K562 (cell line): Measurements from ENCODE around the gene KCNAB1. TPM values are rescaled to one million over a fixed set of nuclear protein-coding genes. Genes with fewer than 3 reads are reported as not detected.

Source experiments
- ATAC-seq: fragments of 200-7000 bp; cut with Tn5 transposase; 3 replicates; pipeline ENCODE4 v1.9.1; 2020; ENCODE audit warnings: moderate library complexity
- BruUV-seq: library from RNA; stranded (reverse); fragments of 400-500 nt; replicated peaks from 2 replicates; lab custom pipeline; 2021; lab: Mats Ljungman, UMichigan
- CTCF ChIA-PET: fragments of 300-600 bp; formaldehyde crosslinking; extraction: SDS; loops from one replicate; lab custom pipeline; 2021; ENCODE audit warnings: low intra/inter-chr PET ratio; lab: Yijun Ruan, JAX
- POLR2A ChIA-PET: fragments of 300-600, 350-650 bp; sonication (Branson Sonifier 250); formaldehyde crosslinking; extraction: SDS; loops from one replicate; lab custom pipeline; 2021; ENCODE audit warnings: antibody characterized with exemption, inconsistent platforms; lab: Yijun Ruan, JAX
- DNase-seq, 4 experiments: peaks; one replicate each; pipeline versions ENCODE4 v3.0.0 to v3.0.0-alpha.2; 2011 to 2018; ENCODE audit warnings: low spot score in 3 of 4, mixed read lengths in 3 of 4; ENCODE audit errors: extremely low read depth in 1 of 4
- FAIRE-seq: peaks from 2 replicates; lab custom pipeline; 2011; peaks lifted over from hg19 to GRCh38; lab: Jason Lieb, UNC
- H2AFZ ChIP-seq: 2 replicates; pipeline ENCODE4 v1.6.0; 2011; ENCODE audit warnings: low read depth, low read length, control low read depth, inconsistent platforms
- H3K27ac ChIP-seq: fragments of 200-600 bp; 3 replicates; pipeline ENCODE4 v1.8.0; 2011; ENCODE audit warnings: low read depth, mild to moderate bottlenecking, control low read depth, inconsistent platforms, low read length, moderate library complexity, mixed read lengths; ENCODE audit errors: extremely low read depth
- H3K27me3 ChIP-seq, 2 experiments: fragments of 300-600 bp in 1 of 2; 2 replicates in 1 of 2; 3 replicates in 1 of 2; pipeline versions ENCODE4 v1.6.0 to v1.8.0; 2011; ENCODE audit warnings: inconsistent platforms in 2 of 2, low read length in 2 of 2, mild to moderate bottlenecking in 1 of 2, mixed read lengths in 1 of 2, moderate library complexity in 1 of 2; ENCODE audit not compliant: control insufficient read depth in 2 of 2, insufficient read depth in 2 of 2
- H3K36me3 ChIP-seq: fragments of 300-600 bp; 3 replicates; pipeline ENCODE4 v1.8.0; 2011; ENCODE audit warnings: mild to moderate bottlenecking, low read length, inconsistent platforms; ENCODE audit not compliant: control insufficient read depth, insufficient read depth
- H3K4me1 ChIP-seq, 2 experiments: fragments of 200-600 bp in 1 of 2; replicated peaks in 1 of 2; 2 replicates in 1 of 2; 3 replicates in 1 of 2; pipeline versions ENCODE4 v1.5.1 to v1.8.0; 2011; ENCODE audit warnings: inconsistent platforms in 2 of 2, low read length in 2 of 2, mild to moderate bottlenecking in 1 of 2, mixed read lengths in 1 of 2, moderate library complexity in 1 of 2; ENCODE audit not compliant: control insufficient read depth in 2 of 2, insufficient read depth in 2 of 2
- H3K4me2 ChIP-seq: 2 replicates; pipeline ENCODE4 v1.6.1; 2011; ENCODE audit warnings: low read length, control low read depth, inconsistent platforms, mixed read lengths; ENCODE audit not compliant: insufficient read depth
- H3K4me3 ChIP-seq: fragments of 200-600 bp; sonication (generic), shearing (Covaris generic); 2 replicates; pipeline ENCODE4 v1.5.1; 2016; ENCODE audit warnings: control low read depth, inconsistent platforms
- H3K79me2 ChIP-seq: fragments of 200-600 bp; 3 replicates; pipeline ENCODE4 v1.8.0; 2011; ENCODE audit warnings: low read length, inconsistent platforms; ENCODE audit not compliant: control insufficient read depth, insufficient read depth
- H3K9ac ChIP-seq, 2 experiments: 2 replicates each; pipeline versions ENCODE4 v1.6.0 to v1.6.1; 2011; ENCODE audit warnings: low read depth in 2 of 2, low read length in 2 of 2, control low read depth in 1 of 2, inconsistent platforms in 1 of 2, mild to moderate bottlenecking in 1 of 2, mixed read lengths in 1 of 2; ENCODE audit not compliant: insufficient read depth in 1 of 2
- H3K9me1 ChIP-seq: one replicate; pipeline ENCODE4 v1.6.0; 2011; ENCODE audit warnings: inconsistent platforms, mild to moderate bottlenecking, low read length, moderate library complexity; ENCODE audit not compliant: control insufficient read depth, insufficient read depth
- H3K9me3 ChIP-seq: replicated peaks from 2 replicates; pipeline ENCODE4 v1.5.1; 2011; ENCODE audit warnings: low read depth, low read length, inconsistent platforms; ENCODE audit not compliant: control insufficient read depth, insufficient read depth
- H4K20me1 ChIP-seq: replicated peaks from 2 replicates; pipeline ENCODE4 v1.6.1; 2011; ENCODE audit warnings: low read length, inconsistent platforms, mixed read lengths; ENCODE audit not compliant: control insufficient read depth, insufficient read depth
- ARHGAP35 ChIP-seq: fragments of 450-650 bp; IDR thresholded peaks from 2 replicates; pipeline ENCODE4 v1.6.1; 2018; ENCODE audit not compliant: partially characterized antibody
- ATF1 ChIP-seq, 2 experiments: fragments of 450-650 bp in 1 of 2; IDR thresholded peaks; 2 replicates each; pipeline ENCODE4 v1.6.1; 2016; ENCODE audit warnings: missing compliant biosample characterization in 1 of 2, missing genetic modification characterization in 1 of 2
- CAMTA2 ChIP-seq: fragments of 250-450 bp; sonication (Bioruptor Pico); conservative IDR thresholded peaks from 2 replicates; pipeline ENCODE4 v1.5.1; 2022
- DMBX1 ChIP-seq: fragments of 250-450 bp; sonication (Bioruptor Pico); IDR thresholded peaks from 2 replicates; pipeline ENCODE4 v1.8.0; 2022; ENCODE audit warnings: inconsistent platforms, mild to moderate bottlenecking, moderate library complexity, borderline replicate concordance
- NCOA4 ChIP-seq: fragments of 450-650 bp; IDR thresholded peaks from 2 replicates; pipeline ENCODE4 v1.6.1; 2018; ENCODE audit warnings: mild to moderate bottlenecking; ENCODE audit not compliant: partially characterized antibody
- SETDB1 ChIP-seq: IDR thresholded peaks from one replicate; pipeline ENCODE4 v1.6.1; 2012; ENCODE audit warnings: low read length, control low read depth, inconsistent platforms
- SREBF1 ChIP-seq: fragments of 150-350 bp; IDR thresholded peaks from 2 replicates; pipeline ENCODE4 v1.6.1; 2014; ENCODE audit warnings: antibody characterized with exemption, low read depth, low read length, borderline replicate concordance
- TOE1 ChIP-seq, 2 experiments: fragments of 450-650 bp in 1 of 2; sonication (generic) in 1 of 2; formaldehyde crosslinking in 1 of 2; IDR thresholded peaks; 2 replicates each; pipeline versions ENCODE4 v1.7.1 to v1.8.0; 2016 to 2022; ENCODE audit warnings: borderline replicate concordance in 2 of 2, mild to moderate bottlenecking in 2 of 2, antibody characterized with exemption in 1 of 2, inconsistent platforms in 1 of 2, low read depth in 1 of 2, missing genetic modification reagents in 1 of 2, moderate library complexity in 1 of 2
- ZC3H11A ChIP-seq: IDR thresholded peaks from 2 replicates; pipeline ENCODE4 v1.6.1; 2012; ENCODE audit warnings: low read depth, low read length, improper control_type of control experiment
- ZNF212 ChIP-seq: fragments of 450-650 bp; formaldehyde crosslinking; IDR thresholded peaks from 2 replicates; pipeline ENCODE4 v1.4.0; 2020; ENCODE audit warnings: mild to moderate bottlenecking
- ZNF445 ChIP-seq: fragments of 250-450 bp; sonication (Bioruptor Pico); IDR thresholded peaks from 2 replicates; pipeline ENCODE4 v1.4.0; 2020; ENCODE audit warnings: low read depth, mild to moderate bottlenecking, moderate library complexity
- ZNF583 ChIP-seq: fragments of 250-450 bp; sonication (Bioruptor Pico); IDR thresholded peaks from 2 replicates; pipeline ENCODE4 v1.4.0; 2020
- WGBS: fragments of 100-300 bp; shearing (Covaris generic); methylation state at CpG from one replicate; pipeline ENCODE4 v1.1.6; 2016; ENCODE audit warnings: low coverage, mixed read lengths; ENCODE audit not compliant: insufficient coverage; ENCODE audit errors: missing lambda C conversion rate; 5-methylcytosine and 5-hydroxymethylcytosine counted together
- in situ Hi-C: fragments of 300-500 bp; cut with MboI; formaldehyde crosslinking; loops from 4 replicates; pipeline ENCODE4 v1.15.0; 2018; ENCODE audit warnings: inconsistent platforms, mixed read lengths
- intact Hi-C: fragments of 100-400 bp; cut with micrococcal nuclease; formaldehyde crosslinking; loops from 2 replicates; pipeline ENCODE4 v1.14.2; 2022
- polyA plus RNA-seq, 8 experiments: library from polyadenylated mRNA; depleted of rRNA in 4 of 8; stranded (reverse) in 5 of 8; unstranded in 3 of 8; fragments of >200 nt; fragmentation: Nextera tagmentation in 2 of 8; fragmentation: Illumina TruSeq in 1 of 8; extraction: Ambion mirVana in 2 of 8; extraction: Trizol in 1 of 8; gene quantifications; 2 replicates each; pipeline versions ENCODE4 v1.2.1 to v1.2.3, GENCODE V29; 2011 to 2014; ENCODE audit warnings: inconsistent platforms in 1 of 8, missing spikeins in 1 of 8
- total RNA-seq, 7 experiments: library from RNA; depleted of rRNA in 6 of 7; stranded (reverse); fragments of >200 nt in 6 of 7; fragmentation: Illumina TruSeq in 2 of 7; extraction: Trizol in 2 of 7; gene quantifications; 2 replicates each; pipeline versions ENCODE4 v1.2.1 to v1.2.3, GENCODE V29; 2011 to 2021; ENCODE audit warnings: low replicate concordance in 1 of 7
- TF ChIP-seq, protein P1 (sequence below): fragments of 250-450 bp; sonication (Bioruptor Pico); IDR thresholded peaks from 2 replicates; pipeline ENCODE4 v1.4.0; 2020; ENCODE audit warnings: mild to moderate bottlenecking, moderate library complexity
- TF ChIP-seq, protein P2 (sequence below): fragments of 450-650 bp; IDR thresholded peaks from 2 replicates; pipeline ENCODE4 v1.6.1; 2016; ENCODE audit warnings: antibody characterized with exemption
- TF ChIP-seq, protein P3 (sequence below): sonication (generic); formaldehyde crosslinking; IDR thresholded peaks from 2 replicates; pipeline ENCODE4 v1.5.0; 2020; ENCODE audit warnings: missing genetic modification reagents
- TF ChIP-seq, protein P4 (sequence below), 3 experiments: fragments of 200-800 bp in 1 of 3; sonication (Bioruptor generic) in 1 of 3; sonication (generic) in 1 of 3; formaldehyde crosslinking in 1 of 3; IDR thresholded peaks; 2 replicates each; pipeline versions ENCODE4 v1.6.1 to v1.8.0; 2016 to 2022; ENCODE audit warnings: mild to moderate bottlenecking in 2 of 3, missing compliant biosample characterization in 2 of 3, missing genetic modification characterization in 2 of 3, missing genetic modification reagents in 1 of 3

KCNAB1 gene
- total and polyA plus RNA-seq, 9 of the 15 experiments (the other 6 are each of a cell fraction or from before 2014, with no cell fraction given): 0.14 to 1.2 (median 0.51) TPM

DNA sequence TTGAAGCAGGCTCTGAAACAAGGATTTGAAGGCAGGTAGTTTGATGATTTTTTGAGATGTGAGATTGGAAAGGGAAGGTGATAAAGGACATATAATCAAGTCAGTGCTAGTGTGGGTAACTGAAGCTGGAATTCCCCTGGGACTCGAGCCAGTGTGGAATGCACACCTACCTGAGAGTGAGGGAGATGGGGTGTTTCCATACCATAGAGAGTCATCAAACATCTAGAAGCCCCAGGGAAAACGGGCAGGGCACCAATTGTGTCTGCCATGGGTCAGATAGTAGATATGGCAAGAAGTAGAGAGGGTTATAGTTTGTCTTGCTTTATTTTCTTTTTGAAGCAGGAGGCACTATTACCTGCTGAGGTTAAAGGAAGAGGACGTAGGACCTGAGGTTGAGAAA, 314.5 kb downstream of the KCNAB1 start:
- CTCF ChIA-PET: no interaction called here
- TF ChIP-seq, protein P1, sequence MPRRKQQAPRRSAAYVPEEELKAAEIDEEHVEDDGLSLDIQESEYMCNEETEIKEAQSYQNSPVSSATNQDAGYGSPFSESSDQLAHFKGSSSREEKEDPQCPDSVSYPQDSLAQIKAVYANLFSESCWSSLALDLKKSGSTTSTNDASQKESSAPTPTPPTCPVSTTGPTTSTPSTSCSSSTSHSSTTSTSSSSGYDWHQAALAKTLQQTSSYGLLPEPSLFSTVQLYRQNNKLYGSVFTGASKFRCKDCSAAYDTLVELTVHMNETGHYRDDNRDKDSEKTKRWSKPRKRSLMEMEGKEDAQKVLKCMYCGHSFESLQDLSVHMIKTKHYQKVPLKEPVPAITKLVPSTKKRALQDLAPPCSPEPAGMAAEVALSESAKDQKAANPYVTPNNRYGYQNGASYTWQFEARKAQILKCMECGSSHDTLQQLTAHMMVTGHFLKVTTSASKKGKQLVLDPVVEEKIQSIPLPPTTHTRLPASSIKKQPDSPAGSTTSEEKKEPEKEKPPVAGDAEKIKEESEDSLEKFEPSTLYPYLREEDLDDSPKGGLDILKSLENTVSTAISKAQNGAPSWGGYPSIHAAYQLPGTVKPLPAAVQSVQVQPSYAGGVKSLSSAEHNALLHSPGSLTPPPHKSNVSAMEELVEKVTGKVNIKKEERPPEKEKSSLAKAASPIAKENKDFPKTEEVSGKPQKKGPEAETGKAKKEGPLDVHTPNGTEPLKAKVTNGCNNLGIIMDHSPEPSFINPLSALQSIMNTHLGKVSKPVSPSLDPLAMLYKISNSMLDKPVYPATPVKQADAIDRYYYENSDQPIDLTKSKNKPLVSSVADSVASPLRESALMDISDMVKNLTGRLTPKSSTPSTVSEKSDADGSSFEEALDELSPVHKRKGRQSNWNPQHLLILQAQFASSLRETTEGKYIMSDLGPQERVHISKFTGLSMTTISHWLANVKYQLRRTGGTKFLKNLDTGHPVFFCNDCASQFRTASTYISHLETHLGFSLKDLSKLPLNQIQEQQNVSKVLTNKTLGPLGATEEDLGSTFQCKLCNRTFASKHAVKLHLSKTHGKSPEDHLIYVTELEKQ (CRISPR knock-in tag): no peak
- TF ChIP-seq ZNF583 (CRISPR knock-in tag) (no peak), SETDB1 (no peak), CAMTA2 (no peak), ATF1 (CRISPR knock-in tag; IDR thresholded peaks at IDR 0.05) (no peak), ATF1 (tag; IDR thresholded peaks at IDR 0.05) (no peak), DMBX1 (CRISPR knock-in tag) (no peak), TOE1 (IDR thresholded peaks at IDR 0.05; ENCODE audit: borderline replicate concordance) (no peak), TOE1 (CRISPR knock-in tag; IDR thresholded peaks at IDR 0.05; ENCODE audit: borderline replicate concordance, low read depth) (no peak), ARHGAP35 (no peak), ZNF445 (CRISPR knock-in tag) (no peak), NCOA4 (no peak), ZC3H11A (no peak), SREBF1 (no peak), ZNF212 (no peak)
- TF ChIP-seq, protein P2, sequence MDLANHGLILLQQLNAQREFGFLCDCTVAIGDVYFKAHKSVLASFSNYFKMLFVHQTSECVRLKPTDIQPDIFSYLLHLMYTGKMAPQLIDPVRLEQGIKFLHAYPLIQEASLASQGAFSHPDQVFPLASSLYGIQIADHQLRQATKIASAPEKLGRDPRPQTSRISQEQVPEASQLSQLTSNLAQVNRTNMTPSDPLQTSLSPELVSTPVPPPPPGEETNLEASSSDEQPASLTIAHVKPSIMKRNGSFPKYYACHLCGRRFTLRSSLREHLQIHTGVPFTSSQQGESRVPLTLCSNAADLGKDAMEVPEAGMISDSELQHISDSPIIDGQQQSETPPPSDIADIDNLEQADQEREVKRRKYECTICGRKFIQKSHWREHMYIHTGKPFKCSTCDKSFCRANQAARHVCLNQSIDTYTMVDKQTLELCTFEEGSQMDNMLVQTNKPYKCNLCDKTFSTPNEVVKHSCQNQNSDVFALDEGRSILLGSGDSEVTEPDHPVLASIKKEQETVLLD: no peak
- TF ChIP-seq, protein P3, sequence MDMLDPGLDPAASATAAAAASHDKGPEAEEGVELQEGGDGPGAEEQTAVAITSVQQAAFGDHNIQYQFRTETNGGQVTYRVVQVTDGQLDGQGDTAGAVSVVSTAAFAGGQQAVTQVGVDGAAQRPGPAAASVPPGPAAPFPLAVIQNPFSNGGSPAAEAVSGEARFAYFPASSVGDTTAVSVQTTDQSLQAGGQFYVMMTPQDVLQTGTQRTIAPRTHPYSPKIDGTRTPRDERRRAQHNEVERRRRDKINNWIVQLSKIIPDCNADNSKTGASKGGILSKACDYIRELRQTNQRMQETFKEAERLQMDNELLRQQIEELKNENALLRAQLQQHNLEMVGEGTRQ (CRISPR knock-in tag): no peak
- TF ChIP-seq, protein P4, sequence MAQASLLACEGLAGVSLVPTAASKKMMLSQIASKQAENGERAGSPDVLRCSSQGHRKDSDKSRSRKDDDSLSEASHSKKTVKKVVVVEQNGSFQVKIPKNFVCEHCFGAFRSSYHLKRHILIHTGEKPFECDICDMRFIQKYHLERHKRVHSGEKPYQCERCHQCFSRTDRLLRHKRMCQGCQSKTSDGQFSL (CRISPR knock-in tag; IDR thresholded peaks at IDR 0.05): no peak
- TF ChIP-seq, protein P4 (tag; IDR thresholded peaks at IDR 0.05): no peak

More for the DNA sequence above, 314.5 kb downstream of the KCNAB1 start:
- Histone ChIP-seq H3K27me3 (peaks cover 0 to 8% of the 10 kb centered on the region in 2 experiments; a peak in 3 of 5 replicates), H3K27ac (no peak overlapping the region), H3K36me3 (no peaks in the 10 kb centered on the region), H3K79me2 (no peaks in the 10 kb centered on the region), H3K4me2 (no peak overlapping the region), H2AFZ (no peak overlapping the region), H4K20me1 (no peaks in the 10 kb centered on the region), H3K4me1 (no peaks in the 10 kb centered on the region), H3K4me3 (no peak overlapping the region), H3K9me3 (no peaks in the 10 kb centered on the region), H3K9me1 (no peaks in the 10 kb centered on the region), H3K9ac (no peak overlapping the region)
- intact Hi-C loops: no loop called here
- BruUV-seq: no TSS peak
- POLR2A ChIA-PET: interaction anchor here (0.6 kb wide), 1 partner anchor 340 kb away, joined by 4 read pairs; no protein-coding TSS in a partner anchor
- no peak for ATAC-seq
- 0% methylated on average over 3 of the region's 3 CpGs for WGBS
- no peak for DNase-seq
- in situ Hi-C loops: no loop called here
- FAIRE-seq: no peak
